GM12878 (cell line): Measurements from ENCODE around the gene CD79A. TPM values are rescaled to one million over a fixed set of nuclear protein-coding genes. Genes with fewer than 3 reads are reported as not detected.

Experiments used
- ATAC-seq: fragments of 200-7000 bp; cut with Tn5 transposase; 3 replicates; pipeline ENCODE4 v1.9.1; 2020; ENCODE audit warnings: mild to moderate bottlenecking, moderate library complexity
- BruUV-seq: library from RNA; stranded (reverse); fragments of 400-500 nt; replicated peaks from 2 replicates; lab custom pipeline; 2021; lab: Mats Ljungman, UMichigan
- CTCF ChIA-PET: fragments of 300-600 bp; sonication (Branson Sonifier 250); formaldehyde crosslinking; extraction: SDS; loops from one replicate; lab custom pipeline; 2021; ENCODE audit warnings: inconsistent platforms; lab: Yijun Ruan, JAX
- POLR2A ChIA-PET: fragments of 350-600 bp; formaldehyde crosslinking; extraction: SDS; loops from one replicate; lab custom pipeline; 2021; ENCODE audit warnings: inconsistent platforms; lab: Charles Lee
- RAD21 ChIA-PET: fragments of 300-600 bp; sonication (Branson Sonifier 250); formaldehyde crosslinking; loops from one replicate; lab custom pipeline; 2023; ENCODE audit warnings: antibody characterized with exemption; ENCODE audit not compliant: unreplicated experiment; lab: Charles Lee
- SMC1A ChIA-PET: fragments of 300-600 bp; sonication (Branson Sonifier 250); formaldehyde crosslinking; loops from one replicate; lab custom pipeline; 2023; ENCODE audit not compliant: unreplicated experiment, uncharacterized antibody; lab: Charles Lee
- DNase-seq: peaks from one replicate; pipeline ENCODE4 v3.0.0-alpha.2; 2011; ENCODE audit warnings: low read depth, low spot score
- FAIRE-seq: peaks from 3 replicates; lab custom pipeline; 2011; peaks lifted over from hg19 to GRCh38; lab: Jason Lieb, UNC
- H2AFZ ChIP-seq: 2 replicates; pipeline ENCODE4 v1.6.0; 2011; ENCODE audit warnings: low read depth, low read length, control low read depth; ENCODE audit not compliant: control insufficient read depth
- H3K27ac ChIP-seq: 2 replicates; pipeline ENCODE4 v1.5.1; 2011; ENCODE audit warnings: control low read depth; ENCODE audit not compliant: control insufficient read depth, insufficient read depth
- H3K27me3 ChIP-seq, 2 experiments: replicated peaks in 1 of 2; 2 replicates each; pipeline versions ENCODE4 v1.6.0 to v1.6.1; 2011; ENCODE audit warnings: low read length in 1 of 2; ENCODE audit not compliant: control insufficient read depth in 2 of 2, insufficient read depth in 2 of 2
- H3K36me3 ChIP-seq, 2 experiments: 2 replicates each; pipeline ENCODE4 v1.5.1; 2011; ENCODE audit warnings: low read length in 1 of 2; ENCODE audit not compliant: control insufficient read depth in 2 of 2, insufficient read depth in 2 of 2
- H3K4me1 ChIP-seq: 2 replicates; pipeline ENCODE4 v1.6.1; 2011; ENCODE audit warnings: mild to moderate bottlenecking, low read length, moderate library complexity, mixed read lengths; ENCODE audit not compliant: control insufficient read depth, insufficient read depth
- H3K4me2 ChIP-seq: 2 replicates; pipeline ENCODE4 v1.6.0; 2011; ENCODE audit warnings: control low read depth; ENCODE audit not compliant: control insufficient read depth, insufficient read depth
- H3K4me3 ChIP-seq: fragments of 200-600 bp; sonication (generic); 2 replicates; pipeline ENCODE4 v1.5.1; 2016
- H3K79me2 ChIP-seq: 2 replicates; pipeline ENCODE4 v1.6.0; 2011; ENCODE audit warnings: low read length; ENCODE audit not compliant: control insufficient read depth, insufficient read depth
- H3K9ac ChIP-seq: 2 replicates; pipeline ENCODE4 v1.8.0; 2011; ENCODE audit warnings: low read length, control low read depth, mixed read lengths; ENCODE audit not compliant: control insufficient read depth, insufficient read depth
- H3K9me3 ChIP-seq: replicated peaks from 3 replicates; pipeline ENCODE4 v1.5.1; 2011; ENCODE audit warnings: mild to moderate bottlenecking, low read length; ENCODE audit not compliant: control insufficient read depth, insufficient read depth
- H4K20me1 ChIP-seq: 2 replicates; pipeline ENCODE4 v1.6.0; 2011; ENCODE audit not compliant: control insufficient read depth, insufficient read depth
- ASH2L ChIP-seq: fragments of 300-600, 200-600 bp; sonication (generic); IDR thresholded peaks from 2 replicates; pipeline ENCODE4 v1.6.1; 2017; ENCODE audit warnings: low read depth, mild to moderate bottlenecking, borderline replicate concordance
- BACH1 ChIP-seq: fragments of 450-650 bp; IDR thresholded peaks from 2 replicates; pipeline ENCODE4 v1.6.1; 2017; ENCODE audit warnings: mild to moderate bottlenecking, borderline replicate concordance
- BCLAF1 ChIP-seq: fragments of 450-650 bp; IDR thresholded peaks from 2 replicates; pipeline ENCODE4 v1.6.1; 2017; ENCODE audit warnings: antibody characterized with exemption, mild to moderate bottlenecking, moderate library complexity
- CBX3 ChIP-seq: fragments of 200-600 bp; sonication (generic); IDR thresholded peaks from 2 replicates; pipeline ENCODE4 v1.6.1; 2016; ENCODE audit warnings: low read depth, borderline replicate concordance
- DPF2 ChIP-seq: fragments of 450-650 bp; IDR thresholded peaks from 2 replicates; pipeline ENCODE4 v1.6.1; 2017; ENCODE audit warnings: mild to moderate bottlenecking
- FOS ChIP-seq: IDR thresholded peaks from 3 replicates; pipeline ENCODE4 v1.6.1; 2011; ENCODE audit warnings: borderline replicate concordance; ENCODE audit not compliant: insufficient read length; ENCODE audit errors: extremely low read depth
- PAX5 ChIP-seq: IDR thresholded peaks from 2 replicates; pipeline ENCODE4 v1.6.1; 2011; ENCODE audit warnings: low read depth, low read length, borderline replicate concordance
- PML ChIP-seq: IDR thresholded peaks from 2 replicates; pipeline ENCODE4 v1.6.1; 2012; ENCODE audit warnings: low read length, inconsistent platforms
- RB1 ChIP-seq: fragments of 450-650 bp; formaldehyde crosslinking; IDR thresholded peaks from 2 replicates; pipeline ENCODE4 v1.6.1; 2017; ENCODE audit warnings: mild to moderate bottlenecking, borderline replicate concordance
- RCOR1 ChIP-seq: conservative IDR thresholded peaks from 2 replicates; pipeline ENCODE4 v1.6.1; 2012; ENCODE audit warnings: low read depth, low read length, improper control_type of control experiment
- STAT1 ChIP-seq: fragments of 450-650 bp; conservative IDR thresholded peaks from 2 replicates; pipeline ENCODE4 v1.6.1; 2014; ENCODE audit warnings: antibody characterized with exemption, mild to moderate bottlenecking
- TCF7 ChIP-seq: IDR thresholded peaks from 2 replicates; pipeline ENCODE4 v1.6.1; 2014; ENCODE audit warnings: antibody characterized with exemption, borderline replicate concordance
- ZNF207 ChIP-seq: fragments of 450-650 bp; IDR thresholded peaks from 2 replicates; pipeline ENCODE4 v1.6.1; 2014; ENCODE audit warnings: antibody characterized with exemption, mild to moderate bottlenecking, borderline replicate concordance
- ZNF384 ChIP-seq: IDR thresholded peaks from 2 replicates; pipeline ENCODE4 v1.6.1; 2012; ENCODE audit warnings: low read depth, mild to moderate bottlenecking, low read length, improper control_type of control experiment, borderline replicate concordance
- WGBS: methylation state at CpG from one replicate; pipeline ENCODE4 v1.1.6; 2016; ENCODE audit warnings: low lambda C conversion rate; ENCODE audit not compliant: insufficient replicate concordance, insufficient coverage; ENCODE audit errors: missing lambda C conversion rate; 5-methylcytosine and 5-hydroxymethylcytosine counted together
- in situ Hi-C: fragments of 300-500 bp; cut with MboI; formaldehyde crosslinking; loops from 9 replicates; pipeline ENCODE4 v1.14.3; 2018; ENCODE audit warnings: mixed read lengths
- intact Hi-C: fragments of 100-400 bp; cut with micrococcal nuclease; formaldehyde crosslinking; loops from one replicate; pipeline ENCODE4 v1.14.2; 2022; ENCODE audit not compliant: unreplicated experiment
- polyA plus RNA-seq, 11 experiments: library from polyadenylated mRNA; depleted of rRNA in 4 of 11; unstranded in 6 of 11; stranded (reverse) in 5 of 11; fragments of >200 nt; fragmentation: Nextera tagmentation in 4 of 11; fragmentation: Illumina TruSeq in 1 of 11; extraction: Ambion mirVana in 4 of 11; extraction: Trizol in 1 of 11; gene quantifications; 1 replicate in 1 of 11; 2 replicates in 10 of 11; pipeline versions ENCODE4 v1.2.1 to v1.2.3, GENCODE V29; 2011 to 2016; ENCODE audit warnings: inconsistent platforms in 2 of 11, missing spikeins in 2 of 11, low read depth in 1 of 11
- total RNA-seq, 4 experiments: library from RNA; depleted of rRNA in 3 of 4; stranded (reverse); fragments of >200 nt in 3 of 4; fragmentation: Illumina TruSeq in 1 of 4; extraction: Trizol in 1 of 4; gene quantifications; 2 replicates each; pipeline versions ENCODE4 v1.2.1 to v1.2.3, GENCODE V29; 2013 to 2021

CD79A gene
- total and polyA plus RNA-seq, 10 of the 15 experiments (the other 5 are each of a cell fraction or from before 2014, with no cell fraction given) = 38.8 to 414 (median 282) TPM

- TF ChIP-seq BACH1 (no peak), TCF7 (no peak), BCLAF1 (no peak), RCOR1 (no peak), ZNF207 (no peak), DPF2 (no peak), FOS (no peak), CBX3 (no peak), STAT1 (no peak)
These were observed 11.8 kb downstream of the CD79A start (continued) for GRCh38 chr19:41888926-41889325.

- in situ Hi-C loops = no loop called here
- no peak overlapping the region for H3K4me3 ChIP-seq
- H3K9ac ChIP-seq = no peak overlapping the region
- H3K36me3 ChIP-seq = peaks cover 18 to 23% of the 10 kb centered on the region in 2 experiments; a peak in 3 of 4 replicates
- TF ChIP-seq DPF2 (no peak), ZNF384 (no peak), ASH2L (no peak), PAX5 (no peak), RB1 (no peak), PML (no peak)
- SMC1A ChIA-PET = interaction anchor here (1.0 to 1.6 kb wide), 2 partner anchors 17 to 62 kb away, joined by 3 to 5 read pairs; no protein-coding TSS in a partner anchor
- no peaks in the 10 kb centered on the region for H4K20me1 ChIP-seq
- DNase-seq (no peak), FAIRE-seq (no peak), ATAC-seq (no peak)
- no peaks in the 10 kb centered on the region for H3K27me3 ChIP-seq
- no peak overlapping the region for H2AFZ ChIP-seq
- no peak overlapping the region for H3K4me2 ChIP-seq
- intact Hi-C loops = no loop called here
- CTCF ChIA-PET = interaction anchor here (1.0 to 10.8 kb wide), 2 partner anchors 16 to 61 kb away, joined by 3 to 136 read pairs; partner anchors contain the start of gene CD79A
- POLR2A ChIA-PET = interaction anchor here (0.6 to 6.9 kb wide), 3 partner anchors 17 to 184 kb away, joined by 3 to 90 read pairs (median 4); no protein-coding TSS in a partner anchor
- RAD21 ChIA-PET = interaction anchor here (0.9 to 1.4 kb wide), 3 partner anchors 13 to 30 kb away, joined by 3 to 5 read pairs (median 4); partner anchors contain the start of gene RPS19
- H3K79me2 ChIP-seq = peaks cover 35% of the 10 kb centered on the region
- H3K4me1 ChIP-seq = peaks cover 30% of the 10 kb centered on the region
- BruUV-seq = no TSS peak
- H3K27ac ChIP-seq = no peak overlapping the region
- H3K9me3 ChIP-seq = no peaks in the 10 kb centered on the region
- WGBS = 79% methylated on average over 8 of the region's 8 CpGs
These were observed 12.8 kb downstream of the CD79A start for GRCh38 chr19:41889896-41890295.
